HG03103 (cell line): Measurements from ENCODE around the gene PRKACB.

Experiments used
- ATAC-seq: cut with Tn5 transposase; IDR thresholded peaks from one replicate; pipeline ENCODE4 v1.9.1; 2021; ENCODE audit warnings: low read depth; ENCODE audit not compliant: unreplicated experiment

The PRKACB gene

DNA sequence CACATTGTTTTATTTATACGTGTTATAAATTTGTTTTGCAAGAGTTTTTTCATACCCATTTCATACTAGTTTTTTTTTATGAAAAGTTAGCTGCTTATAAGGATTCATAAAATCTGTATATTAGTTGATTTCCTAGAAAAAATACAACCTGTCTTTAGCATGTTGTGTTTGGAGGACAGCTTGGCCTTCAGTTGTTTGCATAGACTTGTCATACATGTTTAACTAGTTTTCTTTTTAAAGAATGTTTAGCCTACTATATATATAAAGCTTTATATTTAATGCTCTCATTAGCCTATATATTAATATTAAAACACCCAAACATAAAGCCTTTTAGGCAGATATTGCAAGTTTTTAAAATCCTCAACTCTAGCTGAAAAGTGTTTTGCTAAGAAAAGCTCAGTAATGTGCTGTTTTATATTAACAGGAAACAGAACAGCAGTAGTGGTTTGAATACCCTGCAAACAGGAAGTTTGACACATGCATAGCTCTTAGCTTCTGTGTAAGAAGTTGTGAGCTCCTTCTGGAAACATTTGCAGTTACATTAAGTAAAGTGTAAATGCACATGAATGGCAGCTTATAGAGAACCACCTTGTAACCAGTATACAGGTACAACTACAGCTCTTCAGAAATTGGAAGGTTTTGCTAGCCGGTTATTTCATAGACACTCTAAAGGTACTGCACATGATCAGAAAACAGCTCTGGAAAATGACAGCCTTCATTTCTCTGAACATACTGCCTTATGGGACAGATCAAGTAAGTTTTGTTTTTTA lies at the start of gene PRKACB:
Gene PRKACB (plus strand): TSS at position 476 of the 770 bp plus-strand sequence. CDS start 91 bp downstream, at position 567.
- ATAC-seq: peak; percentile 95

- ATAC-seq: no peak
These were observed 48.8 kb upstream of the PRKACB start for GRCh38 chr1:84095308-84095707.

GRCh38 chr1:84096176-84096575 lies 47.9 kb upstream of the PRKACB start:
- ATAC-seq: no peak

- ATAC-seq: no peak
These were observed 42.9 kb upstream of the PRKACB start for GRCh38 chr1:84101204-84101603.

- peak; percentile 71 for ATAC-seq
These were observed 40.7 kb upstream of the PRKACB start for GRCh38 chr1:84103197-84103992.

- peak; percentile 46 for ATAC-seq
These were observed 36.5 kb upstream of the PRKACB start for GRCh38 chr1:84107538-84107937.

GRCh38 chr1:84107955-84108354 lies 36.1 kb upstream of the PRKACB start:
- no peak for ATAC-seq

DNA sequence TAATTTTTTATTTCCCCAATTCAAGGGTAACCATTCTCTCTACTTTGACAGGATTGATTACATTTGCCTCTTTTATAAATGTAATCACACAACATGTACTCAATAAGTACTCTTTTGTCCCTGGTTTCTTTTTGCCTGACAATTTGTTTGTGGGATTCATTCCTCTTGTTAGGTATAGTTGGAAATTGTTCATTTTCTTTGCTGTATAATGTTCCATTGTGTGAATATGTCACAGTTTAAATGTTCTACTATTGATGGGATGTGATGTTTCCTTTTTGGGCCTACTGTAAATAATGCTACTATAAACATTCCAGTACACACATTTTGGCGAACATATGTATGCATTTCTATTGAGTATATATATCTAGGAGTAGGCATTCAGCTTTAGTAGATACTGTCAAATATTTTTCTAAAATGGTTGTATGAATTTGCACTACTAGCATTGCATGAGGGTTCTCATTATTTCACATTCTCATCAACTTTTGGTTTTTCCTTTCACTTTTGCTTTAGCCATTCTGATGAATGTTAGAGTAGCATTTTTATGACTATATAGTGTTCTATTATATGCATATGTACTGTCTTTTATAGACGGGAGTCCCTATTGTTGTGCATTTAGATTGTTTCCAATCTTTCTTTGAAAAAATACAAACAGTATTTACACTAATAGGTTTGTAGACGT lies 35.0 kb upstream of the PRKACB start:
- ATAC-seq: no peak

DNA sequence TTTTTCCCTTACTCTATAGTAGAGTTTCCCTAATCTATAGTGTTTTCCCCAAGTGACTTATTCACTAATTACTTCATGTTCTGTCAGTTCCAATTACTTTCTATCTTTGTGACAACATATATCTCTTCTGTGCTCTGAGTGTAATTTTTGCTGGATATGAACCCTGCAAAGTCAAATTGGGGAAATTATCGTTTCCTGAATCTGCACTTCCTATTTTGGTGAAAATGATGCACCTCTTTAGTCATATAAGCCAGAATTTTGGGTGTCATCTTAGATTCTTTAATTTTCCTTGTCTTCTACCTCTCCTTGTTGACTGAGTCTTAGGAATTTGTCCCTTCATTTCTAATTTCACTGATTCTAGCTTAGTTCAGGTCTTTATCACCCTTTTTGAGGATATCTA lies 33.4 kb upstream of the PRKACB start:
- ATAC-seq: no peak

- no peak for ATAC-seq
These were observed 27.5 kb upstream of the PRKACB start for GRCh38 chr1:84116558-84116957.

GRCh38 chr1:84117868-84118267 lies 26.2 kb upstream of the PRKACB start:
- no peak for ATAC-seq

DNA sequence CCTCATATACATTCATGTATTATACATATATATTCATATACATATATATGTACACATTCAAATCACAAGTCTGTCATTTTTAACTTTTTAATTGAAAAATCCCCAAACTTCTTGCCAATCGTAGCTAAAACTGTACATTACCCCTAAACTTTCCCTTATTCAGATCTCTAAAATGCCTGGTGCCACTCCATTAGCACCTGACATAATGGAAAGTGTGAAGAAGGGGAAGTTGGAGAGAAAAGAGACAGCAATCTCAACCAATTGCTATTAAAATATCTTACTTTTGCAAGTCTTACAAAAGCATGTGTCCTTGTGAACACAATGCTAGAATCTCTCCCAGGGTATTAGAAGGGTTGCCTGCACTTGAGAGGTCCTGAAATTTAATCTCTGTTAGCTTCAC lies 22.7 kb upstream of the PRKACB start:
- no peak for ATAC-seq

DNA sequence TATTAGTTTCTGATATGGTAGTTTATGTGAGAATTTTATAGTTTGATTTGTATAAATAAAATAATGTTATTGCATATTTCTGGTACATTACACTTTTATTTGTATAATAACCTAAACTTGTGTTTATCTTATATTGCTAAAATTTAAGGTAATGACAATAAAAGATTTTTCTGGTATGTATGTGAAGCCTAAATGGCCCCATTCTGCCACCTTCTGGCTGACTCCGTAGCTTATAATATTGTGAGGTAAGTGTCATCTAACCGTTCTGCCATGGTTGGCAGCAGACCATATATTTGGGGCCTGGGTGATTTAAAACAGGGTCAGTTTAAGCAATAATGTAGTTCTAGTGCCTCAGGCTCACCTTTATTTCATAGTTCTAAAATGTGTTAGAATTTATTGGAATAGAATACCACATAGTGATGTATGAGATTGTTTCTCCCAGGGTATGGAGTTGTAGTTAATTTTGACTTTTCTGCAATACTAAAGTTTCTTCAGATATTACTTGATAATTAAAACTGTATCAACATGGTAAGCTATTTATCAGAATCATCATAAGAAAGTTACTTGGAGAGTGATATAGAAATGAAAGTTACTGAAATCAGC lies 21.2 kb upstream of the PRKACB start:
- ATAC-seq: no peak

- no peak for ATAC-seq
These were observed 10.6 kb upstream of the PRKACB start for GRCh38 chr1:84133479-84133878.

DNA sequence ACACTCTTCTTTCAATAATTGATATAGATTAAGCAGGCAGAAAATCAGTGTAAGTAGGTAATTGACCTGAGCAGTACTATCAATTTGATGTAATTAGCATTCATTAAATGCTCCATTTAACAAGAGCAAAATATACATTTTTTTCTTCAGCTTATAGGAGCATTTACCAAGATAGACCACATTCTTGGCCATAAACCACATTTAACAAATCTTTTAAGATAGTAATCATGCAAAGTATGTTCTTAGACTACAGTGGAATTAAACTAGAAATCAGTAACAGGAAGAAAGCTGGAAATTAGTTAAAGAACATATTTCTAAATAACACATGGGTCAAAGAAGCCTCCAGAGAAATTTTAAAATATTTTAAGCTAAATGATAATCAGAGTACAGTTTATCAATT lies 8.7 kb upstream of the PRKACB start:
- ATAC-seq: no peak

DNA sequence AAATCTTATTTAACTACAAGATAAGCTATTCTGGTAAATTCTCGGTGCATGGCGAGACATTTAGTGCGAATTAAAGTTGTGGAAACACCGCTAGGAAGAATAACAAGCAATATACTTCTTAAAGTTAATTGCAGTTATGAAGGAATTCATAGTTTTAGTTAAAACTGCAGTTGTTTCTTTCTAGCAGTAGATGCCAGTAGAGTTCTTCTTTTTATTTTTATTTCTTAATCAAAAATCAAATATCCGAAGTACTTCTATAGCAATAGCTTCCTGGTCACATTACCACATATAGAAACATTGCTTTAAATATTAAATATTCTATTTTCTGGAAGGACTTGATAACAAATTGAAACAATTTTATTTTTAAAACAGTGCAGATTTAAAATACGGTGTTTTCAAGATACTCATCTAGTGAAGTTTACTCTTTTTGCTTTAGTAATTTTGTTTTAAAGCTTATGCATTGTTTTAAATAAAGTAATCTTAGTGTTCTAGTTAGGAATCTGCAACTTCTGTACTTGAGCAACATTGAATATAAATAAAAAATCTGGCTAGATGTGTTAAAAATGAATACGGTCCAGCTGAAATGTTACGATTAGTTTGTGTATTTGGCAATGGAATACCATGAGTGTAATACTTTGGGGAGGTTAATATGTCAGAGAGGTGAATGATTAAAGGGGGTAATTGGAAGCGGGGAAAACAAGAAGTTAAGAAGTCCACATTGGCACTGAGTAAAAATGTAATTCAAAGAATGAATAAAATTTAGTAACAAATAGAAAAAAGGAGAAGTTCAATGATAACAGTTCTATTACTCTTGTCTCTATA lies 2.7 kb upstream of the PRKACB start:
- ATAC-seq: no peak

- ATAC-seq: no peak
These were observed 997 bp downstream of the PRKACB start for GRCh38 chr1:84145068-84145467.

DNA sequence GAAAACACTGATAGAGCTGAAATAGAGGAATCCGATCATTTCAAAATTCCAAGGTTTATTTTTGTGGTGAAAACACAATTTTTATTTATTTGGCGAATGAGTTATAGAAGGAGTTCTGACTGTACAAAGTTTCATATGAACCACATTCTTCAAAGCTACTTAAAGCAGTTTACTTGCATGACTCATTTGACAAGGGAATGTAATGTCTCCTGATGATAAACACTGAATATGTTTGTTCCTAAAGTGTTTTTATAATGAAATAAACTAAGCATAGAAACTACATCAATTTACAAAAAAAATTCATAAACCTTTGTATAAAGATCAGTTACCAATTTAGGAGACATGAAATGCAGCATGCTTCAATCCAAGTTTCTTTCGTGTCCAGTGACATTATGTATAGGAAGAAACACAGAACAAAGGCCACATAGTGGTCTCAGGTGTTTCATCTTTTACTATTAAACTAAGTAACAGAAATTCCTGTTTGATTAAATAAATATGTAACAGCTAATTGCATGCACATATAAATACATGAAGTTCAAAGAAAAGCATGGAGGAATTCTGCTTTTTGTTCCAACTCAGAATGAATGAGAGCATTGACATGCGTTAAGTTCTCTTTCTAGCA lies 2.5 kb downstream of the PRKACB start:
- no peak for ATAC-seq

- no peak for ATAC-seq
These were observed 4.7 kb downstream of the PRKACB start for GRCh38 chr1:84148758-84149157.

- ATAC-seq: peak; percentile 74
These were observed 8.6 kb downstream of the PRKACB start for GRCh38 chr1:84152649-84153056.
